ENCODE results near the gene ZNF862. TPM values are rescaled to one million over a fixed set of nuclear protein-coding genes. Genes with fewer than 3 reads are reported as not detected.
A peak's percentile ranks its signal among the peaks of the same experiment; 100 is the strongest.

Gene ZNF862
- total RNA-seq, 2 donors from 2014 or later, result 18.8 to 19.1 TPM

- peak; percentile 37 for DNase-seq (ENCODE audit: low spot score)
- peaks cover 0 to 5% of the 10 kb centered on the region in 2 donors for H3K4me1 Mint-ChIP-seq (ENCODE audit: low read depth in 2 of 2)
- no peaks in the 10 kb centered on the region for H3K9me3 Mint-ChIP-seq
- ATAC-seq, result no peak
- H3K4me3 Mint-ChIP-seq, result no peak overlapping the region
- H3K36me3 Mint-ChIP-seq, result no peaks in the 10 kb centered on the region
- H3K27ac Mint-ChIP-seq, result no peak overlapping the region
- H3K27me3 Mint-ChIP-seq, result no peaks in the 10 kb centered on the region
Observed at GRCh38 chr7:149854611-149855360, 16.6 kb downstream of the ZNF862 start.

DNA sequence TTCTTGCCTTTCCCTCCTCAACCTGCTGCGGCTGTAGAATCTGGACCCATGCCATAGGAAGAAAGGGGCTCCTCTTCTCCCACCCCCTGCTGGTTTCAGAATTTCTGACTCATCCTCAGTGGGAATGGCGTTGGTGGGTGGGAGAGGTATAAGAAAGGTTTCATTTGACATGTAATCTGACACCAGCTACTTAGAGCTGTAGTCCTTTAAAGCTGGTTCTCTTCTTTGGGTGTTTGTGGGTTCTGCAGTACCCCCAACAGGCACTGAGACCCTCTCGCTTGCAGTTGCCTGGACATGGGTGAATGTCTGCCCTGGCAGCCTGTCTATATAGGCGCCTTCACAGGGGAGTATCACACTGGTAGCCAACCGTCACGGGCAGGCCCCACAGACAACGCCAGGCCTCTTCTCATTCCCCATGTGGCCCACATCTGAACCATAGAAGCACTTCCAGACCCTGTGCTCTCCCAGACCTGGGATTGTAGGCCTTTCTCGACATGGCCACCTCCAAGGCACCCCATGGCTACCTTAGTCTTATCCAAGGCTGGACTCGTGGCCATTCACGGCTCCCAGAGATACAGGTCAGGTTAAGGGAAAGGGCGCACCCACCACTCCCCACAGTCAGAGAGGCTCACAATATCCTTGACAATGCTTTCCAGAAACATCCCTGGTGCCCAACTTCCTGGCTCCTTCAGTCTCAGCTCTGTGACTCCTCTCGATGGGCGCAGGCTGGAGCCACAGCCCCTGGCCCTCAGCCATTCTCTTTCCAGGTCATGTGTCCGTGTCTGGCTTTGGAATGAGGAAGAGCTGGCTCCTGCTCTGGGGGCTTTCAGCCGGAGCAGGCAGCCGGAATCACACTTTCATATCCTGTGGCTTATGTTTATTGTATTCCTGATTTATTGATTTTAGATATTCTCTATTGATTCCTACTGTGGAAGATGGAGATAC lies 17.5 kb downstream of the ZNF862 start:
- H3K36me3 Mint-ChIP-seq, result no peaks in the 10 kb centered on the region
- H3K27ac Mint-ChIP-seq, result no peak overlapping the region
- ATAC-seq, result no peak

DNA sequence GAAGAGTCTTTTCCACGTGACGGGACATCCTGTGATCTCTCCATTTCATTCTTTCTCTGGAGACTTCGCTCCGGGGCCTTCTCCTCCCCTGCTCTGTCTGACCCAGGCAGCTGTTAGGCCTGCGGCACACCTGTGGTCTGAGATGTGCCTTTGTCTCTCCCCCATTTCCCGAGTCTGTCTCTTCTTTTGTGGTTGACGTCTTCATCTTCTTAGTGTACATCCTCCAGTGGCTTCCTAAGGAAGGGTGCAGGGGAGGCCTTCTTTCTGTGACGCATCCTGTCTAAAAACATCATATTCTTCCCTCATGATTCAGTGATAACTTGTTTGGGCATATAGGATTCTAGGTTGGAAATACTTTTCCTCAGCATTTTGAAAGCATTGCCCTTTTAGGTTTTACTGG lies 18.4 kb downstream of the ZNF862 start:
- H3K27me3 Mint-ChIP-seq, result no peaks in the 10 kb centered on the region
- DNase-seq (ENCODE audit: low spot score) (peak; percentile 46), ATAC-seq (no peak)
- no peaks in the 10 kb centered on the region for H3K9me3 Mint-ChIP-seq
- H3K4me1 Mint-ChIP-seq (ENCODE audit: low read depth in 2 of 2), result peaks cover 0 to 5% of the 10 kb centered on the region in 2 donors
- H3K4me3 Mint-ChIP-seq, result peak overlapping the region; percentile 10
- no peaks in the 10 kb centered on the region for H3K36me3 Mint-ChIP-seq
- no peak overlapping the region for H3K27ac Mint-ChIP-seq

More for the DNA sequence above, 17.5 kb downstream of the ZNF862 start:
- H3K9me3 Mint-ChIP-seq, result no peaks in the 10 kb centered on the region
- peaks cover 0 to 5% of the 10 kb centered on the region in 2 donors for H3K4me1 Mint-ChIP-seq (ENCODE audit: low read depth in 2 of 2)
- DNase-seq (ENCODE audit: low spot score), result peak; percentile 41
- H3K4me3 Mint-ChIP-seq, result no peak overlapping the region
- no peaks in the 10 kb centered on the region for H3K27me3 Mint-ChIP-seq

- ATAC-seq (no peak), DNase-seq (ENCODE audit: low spot score) (peak; percentile 49)
- no peaks in the 10 kb centered on the region for H3K9me3 Mint-ChIP-seq
- H3K4me1 Mint-ChIP-seq (ENCODE audit: low read depth in 2 of 2), result peaks cover 0 to 5% of the 10 kb centered on the region in 2 donors
- no peak overlapping the region for H3K4me3 Mint-ChIP-seq
- no peak overlapping the region for H3K27ac Mint-ChIP-seq
- no peaks in the 10 kb centered on the region for H3K36me3 Mint-ChIP-seq
- H3K27me3 Mint-ChIP-seq, result no peaks in the 10 kb centered on the region
Observed at GRCh38 chr7:149859369-149859768, 21.2 kb downstream of the ZNF862 start.

DNA sequence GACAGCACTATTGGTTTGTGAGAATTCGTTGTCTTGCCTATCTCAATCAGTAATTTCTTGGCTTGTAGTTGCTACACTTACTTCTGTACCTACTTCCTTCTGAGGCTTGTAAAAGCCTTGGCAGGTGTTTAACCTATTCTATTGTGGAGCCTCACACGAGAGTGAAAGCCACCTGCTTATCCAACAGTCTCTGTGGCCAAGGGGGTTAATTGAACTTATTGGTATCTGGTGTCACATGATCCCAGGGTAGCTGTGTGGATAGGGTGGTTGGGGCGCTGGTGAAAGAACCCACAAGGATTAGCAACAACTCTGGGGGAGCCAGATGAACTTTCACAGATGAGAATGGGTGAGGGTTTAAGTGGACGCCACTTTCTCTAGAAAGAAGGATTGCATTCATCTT lies 21.7 kb downstream of the ZNF862 start:
- Mint-ChIP-seq H3K27me3 (no peaks in the 10 kb centered on the region), H3K27ac (no peak overlapping the region), H3K4me1 (ENCODE audit: low read depth in 2 of 2) (peaks cover 0 to 5% of the 10 kb centered on the region in 2 donors), H3K36me3 (no peaks in the 10 kb centered on the region), H3K9me3 (no peaks in the 10 kb centered on the region), H3K4me3 (no peak overlapping the region)
- DNase-seq (ENCODE audit: low spot score) (peak; percentile 18), ATAC-seq (no peak)

- Mint-ChIP-seq H3K4me3 (no peak overlapping the region), H3K27ac (no peak overlapping the region), H3K36me3 (no peaks in the 10 kb centered on the region), H3K4me1 (ENCODE audit: low read depth in 2 of 2) (peaks cover 8 to 16% of the 10 kb centered on the region in 2 donors), H3K9me3 (no peaks in the 10 kb centered on the region), H3K27me3 (no peaks in the 10 kb centered on the region)
- ATAC-seq, result no peak
- DNase-seq (ENCODE audit: low spot score), result peak; percentile 61
Observed at GRCh38 chr7:149860821-149861727, 22.9 kb downstream of the ZNF862 start.

DNA sequence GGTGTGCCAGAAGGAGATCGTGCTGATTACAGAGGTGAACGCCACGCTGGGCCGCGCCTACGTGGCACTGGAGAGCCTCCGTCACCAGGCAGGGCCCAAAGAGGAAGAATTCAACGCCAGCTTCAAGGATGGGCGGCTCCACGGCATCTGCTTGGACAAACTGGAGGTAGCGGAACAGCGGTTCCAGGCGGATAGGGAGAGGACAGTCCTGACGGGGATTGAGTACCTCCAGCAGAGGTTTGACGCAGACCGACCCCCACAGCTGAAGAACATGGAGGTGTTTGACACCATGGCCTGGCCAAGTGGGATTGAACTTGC lies 23.5 kb downstream of the ZNF862 start:
- Mint-ChIP-seq H3K4me3 (no peak overlapping the region), H3K27ac (no peak overlapping the region), H3K36me3 (no peaks in the 10 kb centered on the region), H3K9me3 (no peaks in the 10 kb centered on the region), H3K4me1 (ENCODE audit: low read depth in 2 of 2) (peaks cover 9 to 13% of the 10 kb centered on the region in 2 donors), H3K27me3 (no peaks in the 10 kb centered on the region)
- ATAC-seq (no peak), DNase-seq (ENCODE audit: low spot score) (no peak)

DNA sequence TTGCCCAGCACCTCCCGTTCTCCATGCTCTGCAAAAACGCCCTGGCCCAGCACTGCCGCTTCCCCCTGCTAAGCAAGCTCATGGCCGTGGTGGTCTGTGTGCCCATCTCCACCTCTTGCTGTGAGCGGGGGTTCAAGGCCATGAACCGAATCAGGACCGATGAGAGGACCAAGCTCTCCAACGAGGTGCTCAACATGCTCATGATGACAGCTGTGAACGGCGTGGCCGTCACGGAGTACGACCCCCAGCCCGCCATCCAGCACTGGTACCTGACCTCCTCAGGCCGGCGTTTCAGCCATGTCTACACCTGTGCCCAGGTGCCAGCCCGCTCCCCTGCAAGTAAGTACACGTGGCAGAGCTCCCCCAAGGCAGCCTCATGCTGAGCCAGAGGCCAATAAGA lies 24.0 kb downstream of the ZNF862 start:
- Mint-ChIP-seq H3K9me3 (no peaks in the 10 kb centered on the region), H3K36me3 (no peaks in the 10 kb centered on the region), H3K27me3 (no peaks in the 10 kb centered on the region), H3K27ac (no peak overlapping the region), H3K4me1 (ENCODE audit: low read depth in 2 of 2) (peaks cover 9 to 12% of the 10 kb centered on the region in 2 donors), H3K4me3 (no peak overlapping the region)
- DNase-seq (ENCODE audit: low spot score) (no peak), ATAC-seq (no peak)

- Mint-ChIP-seq H3K27ac (peak overlapping the region in 1 of 2 donors; percentile 78), H3K4me1 (ENCODE audit: low read depth in 2 of 2) (peaks cover 9 to 12% of the 10 kb centered on the region in 2 donors), H3K27me3 (no peaks in the 10 kb centered on the region), H3K36me3 (no peaks in the 10 kb centered on the region), H3K4me3 (no peak overlapping the region), H3K9me3 (no peaks in the 10 kb centered on the region)
- no peak for DNase-seq (ENCODE audit: low spot score)
- no peak for ATAC-seq
Observed at GRCh38 chr7:149863500-149863899, 25.3 kb downstream of the ZNF862 start.

GRCh38 chr7:149864023-149864422 lies 25.8 kb downstream of the ZNF862 start:
- H3K9me3 Mint-ChIP-seq, result no peaks in the 10 kb centered on the region
- peaks cover 9 to 14% of the 10 kb centered on the region in 2 donors for H3K4me1 Mint-ChIP-seq (ENCODE audit: low read depth in 2 of 2)

DNA sequence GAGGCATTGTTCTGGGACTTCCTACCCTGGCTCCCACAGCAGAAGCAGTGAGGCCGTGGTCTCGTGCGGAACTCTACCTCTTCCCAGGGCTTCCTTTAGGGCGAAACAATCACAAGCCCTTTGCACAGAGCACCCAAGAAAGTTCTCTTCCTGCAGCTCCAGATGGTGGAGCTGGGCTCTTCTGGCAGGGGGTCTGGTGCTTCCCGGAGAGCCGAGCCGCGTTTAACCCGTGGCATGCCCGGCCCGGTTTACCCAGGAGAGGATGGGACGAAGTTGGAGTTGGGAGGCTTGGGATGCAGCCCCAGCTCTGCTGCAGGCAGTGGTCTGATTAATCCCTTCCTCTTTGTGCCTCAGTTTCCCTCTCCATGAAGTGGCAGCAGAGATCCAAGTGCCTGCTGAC lies 26.6 kb downstream of the ZNF862 start:
- Mint-ChIP-seq H3K4me1 (ENCODE audit: low read depth in 2 of 2) (peaks cover 12 to 21% of the 10 kb centered on the region in 2 donors), H3K4me3 (no peak overlapping the region)
- DNase-seq (ENCODE audit: low spot score), result no peak

More at GRCh38 chr7:149864023-149864422, 25.8 kb downstream of the ZNF862 start:
- no peaks in the 10 kb centered on the region for H3K27me3 Mint-ChIP-seq
- no peak for ATAC-seq
- DNase-seq (ENCODE audit: low spot score), result no peak
- no peaks in the 10 kb centered on the region for H3K36me3 Mint-ChIP-seq
- H3K27ac Mint-ChIP-seq, result no peak overlapping the region
- no peak overlapping the region for H3K4me3 Mint-ChIP-seq

DNA sequence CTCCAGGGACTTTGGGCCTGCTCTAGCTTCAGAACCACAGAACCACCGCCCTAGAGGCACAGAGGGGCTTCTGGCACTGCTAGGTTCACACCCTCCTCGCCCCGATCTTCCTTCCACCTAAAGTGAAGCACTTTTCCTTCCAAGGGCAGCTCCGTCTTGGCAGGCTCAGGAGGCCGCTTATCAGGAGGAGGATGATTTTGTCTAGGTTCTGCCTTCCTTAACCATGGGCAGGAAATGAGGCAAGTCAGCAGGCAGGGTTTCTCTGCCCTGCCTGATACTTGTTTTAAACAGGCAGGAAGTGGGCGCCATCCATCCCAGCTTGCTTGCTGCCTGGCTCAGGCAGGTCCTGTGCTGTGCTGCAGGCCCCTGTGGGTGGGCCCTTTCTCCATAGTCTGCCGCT lies 27.3 kb downstream of the ZNF862 start:
- H3K4me3 Mint-ChIP-seq, result no peak overlapping the region
- ATAC-seq (peak; percentile 72 to 83), DNase-seq (ENCODE audit: low spot score) (peak; percentile 70)
- H3K4me1 Mint-ChIP-seq (ENCODE audit: low read depth in 2 of 2), result peaks cover 19 to 28% of the 10 kb centered on the region in 2 donors
- peak overlapping the region; percentile 67 to 87 for H3K27ac Mint-ChIP-seq
- no peaks in the 10 kb centered on the region for H3K9me3 Mint-ChIP-seq
- H3K27me3 Mint-ChIP-seq, result no peaks in the 10 kb centered on the region
- no peaks in the 10 kb centered on the region for H3K36me3 Mint-ChIP-seq

More for the DNA sequence above, 26.6 kb downstream of the ZNF862 start:
- Mint-ChIP-seq H3K27me3 (no peaks in the 10 kb centered on the region), H3K36me3 (no peaks in the 10 kb centered on the region), H3K27ac (peak overlapping the region; percentile 67 to 87), H3K9me3 (no peaks in the 10 kb centered on the region)
- ATAC-seq, result no peak

DNA sequence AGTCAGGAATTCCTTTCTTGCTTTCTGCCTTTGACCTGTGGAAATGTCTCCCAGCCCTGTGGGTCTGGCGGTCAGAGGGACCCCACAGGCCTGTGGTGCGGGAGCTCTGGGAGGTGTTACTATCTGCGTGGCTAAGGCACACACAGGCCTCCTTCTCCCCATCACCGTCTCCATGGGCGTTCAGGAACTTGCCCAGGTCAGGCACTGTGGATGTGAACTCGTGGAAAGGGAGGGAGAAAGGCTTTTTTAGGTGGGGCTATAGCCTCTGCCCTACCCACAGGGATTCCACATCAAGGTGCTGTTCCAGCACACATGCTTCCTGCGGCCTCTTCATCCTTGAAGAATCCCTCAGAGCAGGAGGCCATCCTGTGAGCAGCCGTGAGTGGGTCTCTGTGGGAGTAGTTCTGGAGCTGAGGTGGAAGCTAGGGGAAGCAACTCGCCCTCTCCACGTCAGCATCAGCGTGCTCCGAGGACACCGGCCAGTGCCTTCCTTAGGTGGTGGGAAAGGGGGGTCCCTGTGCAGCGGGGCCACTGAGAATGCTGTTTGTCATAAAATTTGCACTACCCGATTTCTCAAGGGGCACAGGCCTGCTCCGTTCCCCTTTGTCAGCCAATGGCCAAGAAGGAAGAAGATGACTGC lies 28.1 kb downstream of the ZNF862 start:
- DNase-seq (ENCODE audit: low spot score) (peak; percentile 39), ATAC-seq (no peak)
- peak overlapping the region; percentile 67 to 87 for H3K27ac Mint-ChIP-seq
- no peaks in the 10 kb centered on the region for H3K9me3 Mint-ChIP-seq
- peaks cover 25 to 33% of the 10 kb centered on the region in 2 donors for H3K4me1 Mint-ChIP-seq (ENCODE audit: low read depth in 2 of 2)
- no peak overlapping the region for H3K4me3 Mint-ChIP-seq
- H3K27me3 Mint-ChIP-seq, result no peaks in the 10 kb centered on the region
- H3K36me3 Mint-ChIP-seq, result no peaks in the 10 kb centered on the region
